Mesendoderm (in vitro differentiated cells): ENCODE measurements around the gene GNGT2.

Source experiments
- DNase-seq: peaks from one replicate; pipeline ENCODE4 v3.0.0; 2013
- H2AK5ac ChIP-seq: 2 replicates; pipeline ENCODE4 v1.6.1; 2013; ENCODE audit warnings: low read length, inconsistent platforms
- H2BK120ac ChIP-seq: 2 replicates; pipeline ENCODE4 v1.6.1; 2013; ENCODE audit warnings: low read depth, mild to moderate bottlenecking, low read length, moderate library complexity, mixed read lengths
- H2BK15ac ChIP-seq: replicated peaks from 2 replicates; pipeline ENCODE4 v1.6.1; 2013; ENCODE audit warnings: low read depth, mild to moderate bottlenecking, moderate library complexity
- H2BK5ac ChIP-seq: 2 replicates; pipeline ENCODE4 v1.6.1; 2013; ENCODE audit warnings: low read length, inconsistent platforms
- H3K18ac ChIP-seq: 2 replicates; pipeline ENCODE4 v1.6.1; 2013; ENCODE audit warnings: mild to moderate bottlenecking, low read length, mixed read lengths
- H3K23ac ChIP-seq: one replicate; pipeline ENCODE4 v1.6.1; 2013; ENCODE audit warnings: low read length
- H3K27ac ChIP-seq: 2 replicates; pipeline ENCODE4 v1.5.1; 2013; ENCODE audit warnings: low read depth, mild to moderate bottlenecking, inconsistent platforms, low read length, moderate library complexity
- H3K27me3 ChIP-seq: 2 replicates; pipeline ENCODE4 v1.6.1; 2013; ENCODE audit warnings: low read length, control low read depth, mild to moderate bottlenecking, inconsistent platforms; ENCODE audit not compliant: insufficient read depth, poor library complexity
- H3K36me3 ChIP-seq: 2 replicates; pipeline ENCODE4 v1.6.1; 2013; ENCODE audit warnings: low read length, inconsistent platforms; ENCODE audit not compliant: control insufficient read depth, insufficient read depth
- H3K4ac ChIP-seq: one replicate; pipeline ENCODE4 v1.6.1; 2013; ENCODE audit warnings: low read depth, mild to moderate bottlenecking, low read length, moderate library complexity
- H3K4me1 ChIP-seq: 2 replicates; pipeline ENCODE4 v1.6.1; 2013; ENCODE audit warnings: low read depth, low read length, inconsistent platforms; ENCODE audit not compliant: control insufficient read depth
- H3K4me2 ChIP-seq: 2 replicates; pipeline ENCODE4 v1.6.1; 2013; ENCODE audit warnings: low read length
- H3K4me3 ChIP-seq: 2 replicates; pipeline ENCODE4 v1.5.1; 2013; ENCODE audit warnings: mild to moderate bottlenecking, low read length
- H3K56ac ChIP-seq: one replicate; pipeline ENCODE4 v1.6.1; 2013; ENCODE audit warnings: low read length
- H3K79me1 ChIP-seq: 2 replicates; pipeline ENCODE4 v1.6.1; 2013; ENCODE audit warnings: low read length, inconsistent platforms
- H3K79me2 ChIP-seq: 2 replicates; pipeline ENCODE4 v1.6.1; 2013; ENCODE audit warnings: mild to moderate bottlenecking, low read length; ENCODE audit not compliant: control insufficient read depth, insufficient read depth
- H3K9ac ChIP-seq: 2 replicates; pipeline ENCODE4 v1.6.1; 2013; ENCODE audit warnings: low read length, inconsistent platforms
- H4K5ac ChIP-seq: one replicate; pipeline ENCODE4 v1.6.1; 2013; ENCODE audit warnings: low read length
- H4K8ac ChIP-seq: one replicate; pipeline ENCODE4 v1.6.1; 2013; ENCODE audit warnings: low read depth, mild to moderate bottlenecking, control low read depth, low read length, moderate library complexity
- WGBS: extraction: QIAGEN DNeasy Blood & Tissue Kit; methylation state at CpG from one replicate; pipeline ENCODE4 v1.1.7; 2013; ENCODE audit warnings: low lambda C conversion rate, missing lambda C conversion rate; ENCODE audit not compliant: insufficient coverage; ENCODE audit errors: extremely low coverage; 5-methylcytosine and 5-hydroxymethylcytosine counted together

Gene GNGT2

GRCh38 chr17:49252148-49252695, 41.8 kb upstream of the GNGT2 start:
- Histone ChIP-seq H4K5ac (no peak overlapping the region), H3K79me1 (no peaks in the 10 kb centered on the region), H3K4ac (no peak overlapping the region), H3K9ac (no peak overlapping the region), H3K4me3 (no peak overlapping the region), H3K18ac (no peak overlapping the region), H3K23ac (no peak overlapping the region), H2BK5ac (no peak overlapping the region), H3K4me1 (no peaks in the 10 kb centered on the region), H3K27me3 (no peaks in the 10 kb centered on the region), H4K8ac (no peak overlapping the region), H3K79me2 (no peaks in the 10 kb centered on the region), H3K56ac (no peak overlapping the region), H2AK5ac (no peak overlapping the region), H2BK120ac (no peak overlapping the region), H3K4me2 (no peak overlapping the region), H2BK15ac (no peak overlapping the region), H3K27ac (no peak overlapping the region), H3K36me3 (no peaks in the 10 kb centered on the region)
- peak; percentile 77 for DNase-seq
- WGBS, result no CpG with 5 or more reads among the region's 6 CpGs

- Histone ChIP-seq H2BK15ac (no peak overlapping the region), H3K4ac (no peak overlapping the region), H2BK120ac (no peak overlapping the region), H3K18ac (no peak overlapping the region), H3K23ac (no peak overlapping the region), H3K27ac (no peak overlapping the region), H3K9ac (no peak overlapping the region), H4K8ac (no peak overlapping the region), H3K79me2 (no peaks in the 10 kb centered on the region), H3K4me1 (no peaks in the 10 kb centered on the region), H2BK5ac (no peak overlapping the region), H3K4me3 (no peak overlapping the region), H3K36me3 (no peaks in the 10 kb centered on the region), H4K5ac (no peak overlapping the region), H3K4me2 (no peak overlapping the region), H3K79me1 (no peaks in the 10 kb centered on the region), H3K27me3 (no peaks in the 10 kb centered on the region), H3K56ac (no peak overlapping the region), H2AK5ac (no peak overlapping the region)
- DNase-seq, result no peak
- no CpG with 5 or more reads among the region's 12 CpGs for WGBS
Observed at GRCh38 chr17:49249890-49250522, 39.6 kb upstream of the GNGT2 start.

GRCh38 chr17:49249292-49249794, 39.0 kb upstream of the GNGT2 start:
- Histone ChIP-seq H3K27ac (no peak overlapping the region), H3K23ac (no peak overlapping the region), H3K4me2 (no peak overlapping the region), H3K79me2 (no peaks in the 10 kb centered on the region), H3K56ac (no peak overlapping the region), H3K4ac (no peak overlapping the region), H2BK120ac (no peak overlapping the region), H2BK15ac (no peak overlapping the region), H3K18ac (no peak overlapping the region), H3K9ac (no peak overlapping the region), H3K4me3 (no peak overlapping the region), H2AK5ac (no peak overlapping the region), H4K5ac (no peak overlapping the region), H3K36me3 (no peaks in the 10 kb centered on the region), H3K4me1 (no peaks in the 10 kb centered on the region), H3K27me3 (no peaks in the 10 kb centered on the region), H2BK5ac (no peak overlapping the region), H3K79me1 (no peaks in the 10 kb centered on the region), H4K8ac (no peak overlapping the region)
- no peak for DNase-seq
- no CpG with 5 or more reads among the region's 10 CpGs for WGBS

- no peak for DNase-seq
- Histone ChIP-seq H3K4me1 (no peaks in the 10 kb centered on the region), H2BK15ac (no peak overlapping the region), H3K36me3 (no peaks in the 10 kb centered on the region), H2BK5ac (no peak overlapping the region), H3K4ac (no peak overlapping the region), H3K4me2 (no peak overlapping the region), H3K27me3 (no peaks in the 10 kb centered on the region), H3K56ac (no peak overlapping the region), H3K79me2 (no peaks in the 10 kb centered on the region), H3K23ac (no peak overlapping the region), H3K18ac (no peak overlapping the region), H4K8ac (no peak overlapping the region), H2AK5ac (no peak overlapping the region), H2BK120ac (no peak overlapping the region), H3K4me3 (no peak overlapping the region), H4K5ac (no peak overlapping the region), H3K27ac (no peak overlapping the region), H3K9ac (no peak overlapping the region), H3K79me1 (no peaks in the 10 kb centered on the region)
- WGBS, result no CpG with 5 or more reads among the region's 7 CpGs
Observed at GRCh38 chr17:49247944-49248343, 37.6 kb upstream of the GNGT2 start.

- H3K56ac ChIP-seq, result no peak overlapping the region
- no peaks in the 10 kb centered on the region for H3K79me1 ChIP-seq
- H4K5ac ChIP-seq, result no peak overlapping the region
- H3K18ac ChIP-seq, result no peak overlapping the region
- H3K4me3 ChIP-seq, result no peak overlapping the region
- no peak overlapping the region for H2BK5ac ChIP-seq
- H3K4ac ChIP-seq, result no peak overlapping the region
- H3K4me1 ChIP-seq, result no peaks in the 10 kb centered on the region
- H3K9ac ChIP-seq, result no peak overlapping the region
- H2AK5ac ChIP-seq, result no peak overlapping the region
- no peak overlapping the region for H2BK120ac ChIP-seq
- no peak overlapping the region for H3K4me2 ChIP-seq
- no peaks in the 10 kb centered on the region for H3K79me2 ChIP-seq
- no peak overlapping the region for H2BK15ac ChIP-seq
- H4K8ac ChIP-seq, result no peak overlapping the region
- no peak overlapping the region for H3K23ac ChIP-seq
- no peak overlapping the region for H3K27ac ChIP-seq
- DNase-seq, result no peak
- no peaks in the 10 kb centered on the region for H3K27me3 ChIP-seq
- no peaks in the 10 kb centered on the region for H3K36me3 ChIP-seq
- no CpG with 5 or more reads among the region's 4 CpGs for WGBS
Observed at GRCh38 chr17:49244839-49245238, 34.5 kb upstream of the GNGT2 start.

GRCh38 chr17:49242813-49243212, 32.4 kb upstream of the GNGT2 start:
- H2BK5ac ChIP-seq, result no peak overlapping the region
- DNase-seq, result no peak

More at GRCh38 chr17:49242813-49243212, 32.4 kb upstream of the GNGT2 start:
- no CpG with 5 or more reads among the region's 5 CpGs for WGBS
- H3K27me3 ChIP-seq, result no peaks in the 10 kb centered on the region
- no peak overlapping the region for H2AK5ac ChIP-seq
- H3K27ac ChIP-seq, result no peak overlapping the region
- H3K79me1 ChIP-seq, result no peaks in the 10 kb centered on the region
- no peak overlapping the region for H3K4me3 ChIP-seq
- no peaks in the 10 kb centered on the region for H3K36me3 ChIP-seq
- H3K79me2 ChIP-seq, result no peaks in the 10 kb centered on the region
- H3K56ac ChIP-seq, result no peak overlapping the region
- no peak overlapping the region for H3K18ac ChIP-seq
- H4K5ac ChIP-seq, result no peak overlapping the region
- H3K4me1 ChIP-seq, result no peaks in the 10 kb centered on the region
- H2BK120ac ChIP-seq, result no peak overlapping the region
- H3K23ac ChIP-seq, result no peak overlapping the region
- no peak overlapping the region for H3K4ac ChIP-seq
- no peak overlapping the region for H3K4me2 ChIP-seq
- no peak overlapping the region for H3K9ac ChIP-seq
- no peak overlapping the region for H4K8ac ChIP-seq
- no peak overlapping the region for H2BK15ac ChIP-seq
